Neural crest cell (in vitro differentiated cells): ENCODE results near the gene CHST4. TPM values are rescaled to one million over a fixed set of nuclear protein-coding genes. Genes with fewer than 3 reads are reported as not detected.

Experiments used
- DNase-seq: peaks from one replicate; pipeline ENCODE4 v3.0.0; 2021; ENCODE audit warnings: low read depth, mixed read lengths, low spot score
- H3K27ac Mint-ChIP-seq: one replicate; pipeline ENCODE4 v1.8.0; 2021; ENCODE audit warnings: mild to moderate bottlenecking, mixed read lengths; ENCODE audit not compliant: unreplicated experiment
- H3K27me3 Mint-ChIP-seq: 2 replicates; pipeline ENCODE4 v1.8.0; 2021; ENCODE audit warnings: low read depth, mild to moderate bottlenecking, mixed read lengths
- H3K36me3 Mint-ChIP-seq: 2 replicates; pipeline ENCODE4 v1.8.0; 2021; ENCODE audit warnings: low read depth, mild to moderate bottlenecking, mixed read lengths
- H3K4me1 Mint-ChIP-seq: 2 replicates; pipeline ENCODE4 v1.8.0; 2021; ENCODE audit warnings: mixed read lengths
- H3K4me3 Mint-ChIP-seq: one replicate; pipeline ENCODE4 v1.8.0; 2021; ENCODE audit warnings: mild to moderate bottlenecking, mixed read lengths
- H3K9me3 Mint-ChIP-seq: 2 replicates; pipeline ENCODE4 v1.8.0; 2021; ENCODE audit warnings: mixed read lengths
- total RNA-seq: library from RNA; stranded (reverse); gene quantifications from 2 replicates; pipeline ENCODE4 v1.2.1, GENCODE V29; 2021
- TF ChIP-seq, protein P1 (sequence below): fragments of 200-600 bp; sonication (generic); conservative IDR thresholded peaks from 2 replicates; pipeline ENCODE4 v1.5.0; 2021; ENCODE audit warnings: antibody characterized with exemption, mild to moderate bottlenecking

Gene CHST4
- total RNA-seq, 1 donor from 2014 or later: not detected

DNA sequence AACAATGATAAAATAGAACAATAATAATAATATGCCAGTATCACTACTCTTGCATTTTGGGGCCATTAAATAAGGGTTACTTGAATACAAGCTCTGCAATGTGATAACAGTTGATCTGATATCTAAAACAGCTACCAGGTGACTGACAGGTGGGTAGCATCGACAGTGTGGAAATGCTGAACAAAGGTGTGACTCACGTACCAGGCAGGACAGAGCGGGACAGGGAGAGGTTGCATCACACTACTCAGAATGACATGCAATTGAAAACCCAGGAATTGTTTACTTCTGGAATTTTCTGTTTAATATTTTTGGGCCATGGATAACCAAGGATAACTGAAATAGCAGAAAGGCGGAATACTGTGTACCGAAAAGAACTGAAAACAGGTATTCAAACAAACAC, 21.3 kb upstream of the CHST4 start:
- DNase-seq: no peak
- no peaks in the 10 kb centered on the region for H3K36me3 Mint-ChIP-seq
- no peak overlapping the region for H3K27ac Mint-ChIP-seq
- peaks cover 7% of the 10 kb centered on the region for H3K4me1 Mint-ChIP-seq
- H3K27me3 Mint-ChIP-seq: peaks cover 62% of the 10 kb centered on the region
- H3K4me3 Mint-ChIP-seq: no peak overlapping the region
- H3K9me3 Mint-ChIP-seq: no peaks in the 10 kb centered on the region
- TF ChIP-seq, protein P1, sequence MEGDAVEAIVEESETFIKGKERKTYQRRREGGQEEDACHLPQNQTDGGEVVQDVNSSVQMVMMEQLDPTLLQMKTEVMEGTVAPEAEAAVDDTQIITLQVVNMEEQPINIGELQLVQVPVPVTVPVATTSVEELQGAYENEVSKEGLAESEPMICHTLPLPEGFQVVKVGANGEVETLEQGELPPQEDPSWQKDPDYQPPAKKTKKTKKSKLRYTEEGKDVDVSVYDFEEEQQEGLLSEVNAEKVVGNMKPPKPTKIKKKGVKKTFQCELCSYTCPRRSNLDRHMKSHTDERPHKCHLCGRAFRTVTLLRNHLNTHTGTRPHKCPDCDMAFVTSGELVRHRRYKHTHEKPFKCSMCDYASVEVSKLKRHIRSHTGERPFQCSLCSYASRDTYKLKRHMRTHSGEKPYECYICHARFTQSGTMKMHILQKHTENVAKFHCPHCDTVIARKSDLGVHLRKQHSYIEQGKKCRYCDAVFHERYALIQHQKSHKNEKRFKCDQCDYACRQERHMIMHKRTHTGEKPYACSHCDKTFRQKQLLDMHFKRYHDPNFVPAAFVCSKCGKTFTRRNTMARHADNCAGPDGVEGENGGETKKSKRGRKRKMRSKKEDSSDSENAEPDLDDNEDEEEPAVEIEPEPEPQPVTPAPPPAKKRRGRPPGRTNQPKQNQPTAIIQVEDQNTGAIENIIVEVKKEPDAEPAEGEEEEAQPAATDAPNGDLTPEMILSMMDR: no peak

GRCh38 chr16:71507061-71507460, 19.2 kb upstream of the CHST4 start:
- Mint-ChIP-seq H3K27me3 (peaks cover 57% of the 10 kb centered on the region), H3K9me3 (no peaks in the 10 kb centered on the region), H3K27ac (no peak overlapping the region), H3K4me3 (no peak overlapping the region), H3K4me1 (peaks cover 7% of the 10 kb centered on the region), H3K36me3 (no peaks in the 10 kb centered on the region)
- no peak for DNase-seq
- TF ChIP-seq, protein P1: no peak

DNA sequence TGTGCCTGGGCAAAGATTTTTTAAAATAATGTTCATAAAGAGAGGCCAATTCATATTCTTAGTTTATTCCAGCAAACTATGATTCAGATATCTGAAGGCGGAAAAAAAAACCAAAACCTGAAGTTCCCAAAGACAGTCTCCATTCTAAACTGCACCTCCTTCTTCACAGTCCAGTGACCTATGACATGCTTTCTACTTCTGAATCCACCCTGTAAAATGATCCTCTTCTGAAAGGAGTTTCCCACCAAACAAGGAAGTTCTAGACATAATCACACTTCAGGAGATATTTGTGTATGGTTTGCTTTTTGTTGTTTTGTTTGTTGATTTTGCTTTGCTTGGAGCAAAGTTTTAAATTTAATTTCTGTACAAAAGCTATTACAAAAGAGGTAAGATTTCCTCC, 12.9 kb upstream of the CHST4 start:
- Mint-ChIP-seq H3K9me3 (no peaks in the 10 kb centered on the region), H3K4me3 (no peak overlapping the region), H3K27me3 (peaks cover 21% of the 10 kb centered on the region), H3K36me3 (no peaks in the 10 kb centered on the region), H3K27ac (no peak overlapping the region), H3K4me1 (no peaks in the 10 kb centered on the region)
- TF ChIP-seq, protein P1: no peak
- no peak for DNase-seq

DNA sequence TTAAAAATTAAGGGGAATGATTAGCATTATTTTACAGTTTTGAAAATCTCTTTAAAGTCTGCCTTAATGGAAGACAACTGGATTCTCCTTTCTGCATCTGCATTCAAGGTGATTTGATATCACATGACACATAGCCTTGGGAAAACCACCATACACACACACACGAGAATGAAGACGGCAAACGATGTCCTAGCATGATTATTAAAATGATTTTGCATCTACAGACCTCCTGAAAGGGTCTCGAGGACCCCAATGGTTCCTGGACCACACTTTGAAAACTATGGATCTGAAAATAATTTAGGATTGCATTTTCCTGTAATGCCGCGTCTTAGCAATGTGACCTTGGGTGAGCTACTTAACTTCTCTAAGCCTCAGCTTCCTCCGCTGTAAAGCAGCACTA, 11.8 kb upstream of the CHST4 start:
- Mint-ChIP-seq H3K4me3 (no peak overlapping the region), H3K27ac (no peak overlapping the region), H3K9me3 (no peaks in the 10 kb centered on the region), H3K27me3 (peaks cover 9% of the 10 kb centered on the region), H3K4me1 (no peaks in the 10 kb centered on the region), H3K36me3 (no peaks in the 10 kb centered on the region)
- no peak for DNase-seq
- TF ChIP-seq, protein P1: no peak

GRCh38 chr16:71515026-71515425, 11.2 kb upstream of the CHST4 start:
- Mint-ChIP-seq H3K9me3 (no peaks in the 10 kb centered on the region), H3K27ac (no peak overlapping the region), H3K27me3 (peaks cover 4% of the 10 kb centered on the region), H3K36me3 (no peaks in the 10 kb centered on the region), H3K4me1 (no peaks in the 10 kb centered on the region), H3K4me3 (no peak overlapping the region)
- TF ChIP-seq, protein P1: no peak
- DNase-seq: no peak

DNA sequence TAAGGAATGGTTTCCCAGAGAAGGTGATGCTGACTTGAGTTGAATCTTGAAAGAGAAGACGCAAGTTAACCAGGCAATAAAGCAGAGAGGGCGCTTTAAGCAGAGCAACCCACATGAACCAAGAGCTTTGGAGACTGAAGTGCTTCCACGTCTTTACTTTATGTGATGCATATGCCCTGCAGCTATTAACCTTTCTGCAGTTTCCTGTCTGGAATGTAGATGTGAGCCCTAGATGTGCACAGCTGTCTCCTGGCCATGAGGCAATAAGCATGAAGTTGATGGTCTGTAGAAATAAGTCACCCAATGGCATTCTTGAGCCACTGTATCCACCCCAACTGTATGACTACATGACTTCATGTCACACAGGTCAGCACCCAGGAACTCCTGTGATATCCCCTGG, 5.7 kb upstream of the CHST4 start:
- H3K27ac Mint-ChIP-seq: no peak overlapping the region
- H3K36me3 Mint-ChIP-seq: no peaks in the 10 kb centered on the region
- DNase-seq: no peak
- H3K27me3 Mint-ChIP-seq: peaks cover 42% of the 10 kb centered on the region
- H3K4me3 Mint-ChIP-seq: no peak overlapping the region
- TF ChIP-seq, protein P1: no peak
- H3K9me3 Mint-ChIP-seq: no peaks in the 10 kb centered on the region
- no peaks in the 10 kb centered on the region for H3K4me1 Mint-ChIP-seq
